ENCODE data around the gene IL33.
A peak's percentile ranks its signal among the peaks of the same experiment; 100 is the strongest.

Gene IL33

GRCh38 chr9:6200761-6201160 is 14.8 kb upstream of the IL33 start:
- H3K27ac ChIP-seq: no peak overlapping the region
- intact Hi-C loops (cut with DNase I; ENCODE audit: low total_unique reads): no loop called here
- TF ChIP-seq, protein P1, sequence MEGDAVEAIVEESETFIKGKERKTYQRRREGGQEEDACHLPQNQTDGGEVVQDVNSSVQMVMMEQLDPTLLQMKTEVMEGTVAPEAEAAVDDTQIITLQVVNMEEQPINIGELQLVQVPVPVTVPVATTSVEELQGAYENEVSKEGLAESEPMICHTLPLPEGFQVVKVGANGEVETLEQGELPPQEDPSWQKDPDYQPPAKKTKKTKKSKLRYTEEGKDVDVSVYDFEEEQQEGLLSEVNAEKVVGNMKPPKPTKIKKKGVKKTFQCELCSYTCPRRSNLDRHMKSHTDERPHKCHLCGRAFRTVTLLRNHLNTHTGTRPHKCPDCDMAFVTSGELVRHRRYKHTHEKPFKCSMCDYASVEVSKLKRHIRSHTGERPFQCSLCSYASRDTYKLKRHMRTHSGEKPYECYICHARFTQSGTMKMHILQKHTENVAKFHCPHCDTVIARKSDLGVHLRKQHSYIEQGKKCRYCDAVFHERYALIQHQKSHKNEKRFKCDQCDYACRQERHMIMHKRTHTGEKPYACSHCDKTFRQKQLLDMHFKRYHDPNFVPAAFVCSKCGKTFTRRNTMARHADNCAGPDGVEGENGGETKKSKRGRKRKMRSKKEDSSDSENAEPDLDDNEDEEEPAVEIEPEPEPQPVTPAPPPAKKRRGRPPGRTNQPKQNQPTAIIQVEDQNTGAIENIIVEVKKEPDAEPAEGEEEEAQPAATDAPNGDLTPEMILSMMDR (IDR thresholded peaks at IDR 0.05): no peak

GRCh38 chr9:6209966-6210365 is 5.6 kb upstream of the IL33 start:
- H3K4me3 ChIP-seq: no peak overlapping the region
- H3K4me1 ChIP-seq: peaks cover 0 to 6% (median 0%) of the 10 kb centered on the region in 4 donors
- peaks cover 0 to 26% (median 25%) of the 10 kb centered on the region in 3 donors for H3K9me3 ChIP-seq
- DNase-seq: no peak
- H3K27ac ChIP-seq: no peak overlapping the region
- no peaks in the 10 kb centered on the region for H3K36me3 ChIP-seq
- TF ChIP-seq, protein P1 (IDR thresholded peaks at IDR 0.05): no peak
- no peaks in the 10 kb centered on the region for H3K27me3 ChIP-seq
- intact Hi-C loops (cut with DNase I; ENCODE audit: low total_unique reads): no loop called here

More at GRCh38 chr9:6200761-6201160, 14.8 kb upstream of the IL33 start:
- Histone ChIP-seq H3K4me3 (no peak overlapping the region), H3K9me3 (no peaks in the 10 kb centered on the region), H3K27me3 (no peaks in the 10 kb centered on the region), H3K4me1 (no peaks in the 10 kb centered on the region), H3K36me3 (no peaks in the 10 kb centered on the region)
- DNase-seq: no peak

DNA sequence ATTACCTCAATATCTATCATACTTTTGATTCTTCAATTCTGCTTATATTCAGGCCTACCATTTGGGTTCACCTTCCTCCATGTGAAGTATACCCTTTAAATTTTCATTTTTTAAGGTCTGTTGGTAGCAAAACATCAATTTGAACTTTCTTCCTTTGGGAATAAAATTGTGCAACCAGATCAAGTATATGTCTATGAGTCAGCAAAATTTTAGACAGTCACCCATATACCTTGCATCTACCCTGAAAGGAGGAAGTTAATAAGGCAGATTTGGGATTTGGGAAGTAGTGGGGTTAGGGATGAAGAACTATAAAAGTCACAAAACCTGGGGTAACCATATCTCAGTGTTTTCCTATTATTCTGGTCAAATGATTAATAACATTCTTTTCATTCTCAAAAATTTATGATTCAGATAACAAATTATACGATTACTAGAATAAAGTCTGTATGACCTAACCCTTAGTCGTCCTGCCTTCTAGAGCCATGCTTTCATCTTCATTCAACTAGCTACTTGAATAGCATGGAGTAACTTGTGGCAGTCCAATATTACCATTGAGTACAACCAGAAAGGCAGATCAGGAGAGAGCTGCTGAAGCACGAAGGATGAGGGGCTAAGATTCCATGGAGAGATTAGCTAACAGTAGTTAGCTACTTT is 2.8 kb upstream of the IL33 start:
- Histone ChIP-seq H3K4me3 (no peak overlapping the region), H3K4me1 (peaks cover 0 to 23% (median 0%) of the 10 kb centered on the region in 4 donors), H3K27me3 (no peaks in the 10 kb centered on the region), H3K27ac (no peak overlapping the region), H3K9me3 (peaks cover 0 to 25% (median 25%) of the 10 kb centered on the region in 3 donors), H3K36me3 (no peaks in the 10 kb centered on the region)
- DNase-seq: no peak
- TF ChIP-seq, protein P1 (IDR thresholded peaks at IDR 0.05): no peak
- intact Hi-C loops (cut with DNase I; ENCODE audit: low total_unique reads): no loop called here

DNA sequence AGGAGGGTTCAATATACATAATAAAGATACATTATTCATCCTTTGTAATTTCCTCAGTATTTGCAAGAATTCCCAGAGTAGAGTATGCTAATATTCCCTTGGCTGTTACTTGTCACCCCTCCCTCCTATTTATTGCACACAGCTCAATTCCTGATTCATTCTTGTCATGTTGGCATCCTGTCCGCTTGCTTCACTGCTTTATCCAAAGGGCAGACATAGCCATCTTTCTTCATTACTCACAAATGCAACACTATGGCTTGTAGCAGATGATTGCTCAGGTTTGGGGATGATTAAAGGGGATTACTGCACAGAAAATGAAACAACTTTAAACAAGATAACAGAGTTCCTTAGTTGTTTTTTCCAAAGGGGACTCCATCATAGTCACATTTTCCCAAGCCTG is 1.2 kb upstream of the IL33 start:
- peak in 1 of 2 donors; percentile 50 for DNase-seq
- intact Hi-C loops (cut with DNase I; ENCODE audit: low total_unique reads): no loop called here
- Histone ChIP-seq H3K27ac (peak overlapping the region in 1 of 2 donors; percentile 70), H3K4me1 (peaks cover 0 to 29% (median 0%) of the 10 kb centered on the region in 4 donors), H3K9me3 (peaks cover 0 to 14% (median 9%) of the 10 kb centered on the region in 3 donors), H3K27me3 (no peaks in the 10 kb centered on the region), H3K4me3 (no peak overlapping the region), H3K36me3 (no peaks in the 10 kb centered on the region)
- TF ChIP-seq, protein P1 (IDR thresholded peaks at IDR 0.05): no peak

GRCh38 chr9:6214903-6215302 is 704 bp upstream of the IL33 start:
- no peak for DNase-seq
- H3K27ac ChIP-seq: peak overlapping the region; percentile 67 to 70

More at GRCh38 chr9:6214903-6215302, 704 bp upstream of the IL33 start:
- intact Hi-C loops (cut with DNase I; ENCODE audit: low total_unique reads): no loop called here
- peaks cover 0 to 34% (median 0%) of the 10 kb centered on the region in 4 donors for H3K4me1 ChIP-seq
- no peak overlapping the region for H3K4me3 ChIP-seq
- TF ChIP-seq, protein P1 (IDR thresholded peaks at IDR 0.05): no peak
- H3K27me3 ChIP-seq: no peaks in the 10 kb centered on the region
- peaks cover 0 to 9% (median 6%) of the 10 kb centered on the region in 3 donors for H3K9me3 ChIP-seq
- H3K36me3 ChIP-seq: no peaks in the 10 kb centered on the region
